SH-SY5Y (cell line): Measurements from ENCODE around the gene DUSP6.

Experiments used
- GATA2 ChIP-seq: IDR thresholded peaks from 2 replicates; pipeline ENCODE4 v1.6.1; 2011; ENCODE audit warnings: mild to moderate bottlenecking, low read depth, low read length
- GATA3 ChIP-seq: IDR thresholded peaks from 2 replicates; pipeline ENCODE4 v1.6.1; 2011; ENCODE audit warnings: low read depth, mild to moderate bottlenecking, low read length, moderate library complexity

DNA sequence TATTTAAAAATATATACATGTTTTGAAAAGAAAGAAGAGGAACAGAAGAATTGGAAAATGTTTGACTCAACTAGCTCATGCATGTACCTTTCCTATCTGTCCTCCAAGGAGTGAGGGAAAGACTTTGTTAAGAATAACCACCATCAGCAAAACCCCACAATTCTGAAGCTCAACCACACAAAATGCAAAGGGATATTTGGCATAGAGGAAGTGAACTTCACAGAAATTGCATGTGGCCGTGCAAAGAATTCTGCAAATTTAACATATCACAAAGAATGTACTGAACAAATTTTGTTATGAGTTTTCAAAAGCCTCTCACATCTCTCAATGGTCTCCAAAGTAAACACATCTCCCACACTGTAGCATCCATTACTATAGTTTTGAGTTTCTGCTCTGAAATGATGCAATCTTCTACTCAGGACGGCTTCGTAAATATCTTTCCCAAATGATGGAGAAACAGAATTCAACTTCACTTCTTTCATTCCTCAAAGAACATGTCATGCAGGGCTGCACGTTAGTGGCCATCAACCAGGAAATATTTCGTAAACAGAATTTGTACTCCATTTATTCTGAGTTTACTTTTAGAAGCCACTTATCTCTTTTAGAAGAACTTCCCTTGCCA lies 17.6 kb downstream of the DUSP6 start:
- TF ChIP-seq GATA2 (no peak), GATA3 (no peak)
